ENCODE measurements around the gene INPP5J.

DNA sequence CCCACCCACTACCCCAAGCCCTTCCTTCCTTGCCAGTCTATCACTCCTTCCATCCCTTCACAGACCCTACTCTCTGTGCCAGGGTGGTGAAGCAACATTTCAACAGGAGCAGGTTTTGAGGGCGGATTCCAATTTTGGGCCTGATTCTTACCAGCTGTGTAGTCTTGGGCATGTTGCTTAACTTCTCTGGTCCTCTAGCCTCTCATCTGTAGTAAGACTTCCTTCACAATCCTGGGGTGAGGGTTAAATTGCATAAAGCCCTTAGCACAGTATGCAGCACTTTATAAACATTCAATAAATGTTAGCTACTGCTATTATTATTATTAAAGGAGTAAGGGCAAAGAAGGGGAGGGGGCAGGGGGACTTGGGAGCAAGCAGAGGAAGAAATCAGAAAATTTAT is 32.2 kb downstream of the INPP5J start:
- TF ChIP-seq POLR2A (IDR thresholded peaks at IDR 0.05; ENCODE audit: low read length) (no peak), GATA1 (IDR thresholded peaks at IDR 0.05; ENCODE audit: low read depth, low read length) (no peak)

All from erythroblast (primary cell).